Measurements from ENCODE around the gene NRL. TPM values are rescaled to one million over a fixed set of nuclear protein-coding genes. Genes with fewer than 3 reads are reported as not detected.

NRL gene
- polyA plus RNA-seq, 2 of the 4 experiments (the other 2 are of a cell fraction) = 0.93 to 0.97 TPM

GRCh38 chr14:24117179-24117578 lies 2.4 kb upstream of the NRL start:
- no peak overlapping the region for H3K4me3 ChIP-seq
- POLR2A ChIA-PET = no interaction called here
- DNase-seq (ENCODE audit: low read depth in 1 of 2, low spot score in 1 of 2) (no peak), ATAC-seq (no peak), FAIRE-seq (no peak)
- CTCF ChIA-PET = interaction anchor here (1.3 to 5.6 kb wide), 8 partner anchors 8 to 59 kb away, joined by 3 to 44 read pairs (median 9); partner anchors contain the start of genes IRF9 and PSME1
- H3K4me1 ChIP-seq = peaks cover 11% of the 10 kb centered on the region; the same call in 1 of the 3 replicates
- H3K27ac ChIP-seq = no peak overlapping the region
- H3K4me2 ChIP-seq = no peak overlapping the region
- TF ChIP-seq KDM1A (IDR thresholded peaks at IDR 0.05; ENCODE audit: low read depth) (no peak), JUNB (IDR thresholded peaks at IDR 0.05) (no peak), ESRRA (IDR thresholded peaks at IDR 0.05; ENCODE audit: borderline replicate concordance, low read length) (no peak), MYC (IDR thresholded peaks at IDR 0.05; ENCODE audit: borderline replicate concordance, low read length) (no peak), CHD4 (IDR thresholded peaks at IDR 0.05; ENCODE audit: borderline replicate concordance) (no peak), HDAC2 (IDR thresholded peaks at IDR 0.05) (no peak), JUN (IDR thresholded peaks at IDR 0.05) (no peak), BHLHE40 (IDR thresholded peaks at IDR 0.05; ENCODE audit: low read depth, low read length) (no peak), FOXS1 (CRISPR knock-in tag; IDR thresholded peaks at IDR 0.05) (no peak), CBX2 (IDR thresholded peaks at IDR 0.05; ENCODE audit: borderline replicate concordance, low read depth) (no peak), REST (IDR thresholded peaks at IDR 0.05) (no peak), ZSCAN20 (CRISPR knock-in tag; IDR thresholded peaks at IDR 0.05) (no peak), FOSL2 (IDR thresholded peaks at IDR 0.05) (no peak), FOSL2 (CRISPR knock-in tag; IDR thresholded peaks at IDR 0.05) (no peak), CHD2 (IDR thresholded peaks at IDR 0.05; ENCODE audit: low read length, partially characterized antibody) (no peak), ZC3H11A (IDR thresholded peaks at IDR 0.05) (no peak)
- 94% methylated on average over 5 of the region's 6 CpGs for WGBS (ENCODE audit: missing lambda C conversion rate)
- no peaks in the 10 kb centered on the region for H3K9me3 ChIP-seq

GRCh38 chr14:24116128-24116814 lies 1.5 kb upstream of the NRL start:
- no peak for ATAC-seq
- peak overlapping the region; percentile 89 for H3K4me2 ChIP-seq
- no peaks in the 10 kb centered on the region for H3K9me3 ChIP-seq
- ChIA-PET CTCF (interaction anchor here (1.3 to 5.6 kb wide), 8 partner anchors 7 to 121 kb away, joined by 3 to 44 read pairs (median 9); partner anchors contain the start of genes IRF9 and PSME1), POLR2A (interaction anchor here (2.9 kb wide), 1 partner anchor 20 kb away, joined by 48 read pairs; the partner anchor contains the start of gene PSME1)
- peaks cover 11% of the 10 kb centered on the region; the same call in 1 of the 3 replicates for H3K4me1 ChIP-seq
- 81% methylated on average over 6 of the region's 6 CpGs for WGBS (ENCODE audit: missing lambda C conversion rate)
- no peak for DNase-seq (ENCODE audit: low read depth in 1 of 2, low spot score in 1 of 2)
- H3K4me3 ChIP-seq = no peak overlapping the region
- FAIRE-seq = no peak
- H3K27ac ChIP-seq = no peak overlapping the region
- TF ChIP-seq ATOH8 (CRISPR knock-in tag; IDR thresholded peaks at IDR 0.05; ENCODE audit: low read depth) (no peak), HEYL (CRISPR knock-in tag; IDR thresholded peaks at IDR 0.05) (no peak), NFE2L2 (conservative IDR thresholded peaks at IDR 0.05; ENCODE audit: low read length) (no peak), FOSL2 (IDR thresholded peaks at IDR 0.05) (no peak), FOSL2 (CRISPR knock-in tag; IDR thresholded peaks at IDR 0.05) (no peak), PHF8 (IDR thresholded peaks at IDR 0.05; ENCODE audit: borderline replicate concordance, low read depth) (no peak), SREBF2 (IDR thresholded peaks at IDR 0.05) (no peak), RCOR1 (IDR thresholded peaks at IDR 0.05; ENCODE audit: low read depth, low read length) (no peak), PBX3 (IDR thresholded peaks at IDR 0.05) (no peak), ZFP36 (IDR thresholded peaks at IDR 0.05; ENCODE audit: borderline replicate concordance, partially characterized antibody) (no peak), CBX2 (IDR thresholded peaks at IDR 0.05; ENCODE audit: borderline replicate concordance, low read depth) (no peak), BCL3 (IDR thresholded peaks at IDR 0.05) (no peak), REST (IDR thresholded peaks at IDR 0.05) (no peak), JUNB (IDR thresholded peaks at IDR 0.05) (no peak), MAX (IDR thresholded peaks at IDR 0.05) (no peak)
